GM12801 (cell line): ENCODE measurements around the gene TPSG1.

Experiments used
- TF ChIP-seq, protein P1 (sequence below): IDR thresholded peaks from one replicate; pipeline ENCODE4 v1.5.1; 2011; ENCODE audit warnings: control low read depth; ENCODE audit not compliant: insufficient read length; ENCODE audit errors: extremely low read depth

TPSG1 gene

GRCh38 chr16:1264345-1265089, 39.4 kb upstream of the TPSG1 start:
- TF ChIP-seq, protein P1, sequence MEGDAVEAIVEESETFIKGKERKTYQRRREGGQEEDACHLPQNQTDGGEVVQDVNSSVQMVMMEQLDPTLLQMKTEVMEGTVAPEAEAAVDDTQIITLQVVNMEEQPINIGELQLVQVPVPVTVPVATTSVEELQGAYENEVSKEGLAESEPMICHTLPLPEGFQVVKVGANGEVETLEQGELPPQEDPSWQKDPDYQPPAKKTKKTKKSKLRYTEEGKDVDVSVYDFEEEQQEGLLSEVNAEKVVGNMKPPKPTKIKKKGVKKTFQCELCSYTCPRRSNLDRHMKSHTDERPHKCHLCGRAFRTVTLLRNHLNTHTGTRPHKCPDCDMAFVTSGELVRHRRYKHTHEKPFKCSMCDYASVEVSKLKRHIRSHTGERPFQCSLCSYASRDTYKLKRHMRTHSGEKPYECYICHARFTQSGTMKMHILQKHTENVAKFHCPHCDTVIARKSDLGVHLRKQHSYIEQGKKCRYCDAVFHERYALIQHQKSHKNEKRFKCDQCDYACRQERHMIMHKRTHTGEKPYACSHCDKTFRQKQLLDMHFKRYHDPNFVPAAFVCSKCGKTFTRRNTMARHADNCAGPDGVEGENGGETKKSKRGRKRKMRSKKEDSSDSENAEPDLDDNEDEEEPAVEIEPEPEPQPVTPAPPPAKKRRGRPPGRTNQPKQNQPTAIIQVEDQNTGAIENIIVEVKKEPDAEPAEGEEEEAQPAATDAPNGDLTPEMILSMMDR, result no peak

- TF ChIP-seq, protein P1, result no peak
These were observed 38.7 kb upstream of the TPSG1 start for GRCh38 chr16:1263591-1264344.

DNA sequence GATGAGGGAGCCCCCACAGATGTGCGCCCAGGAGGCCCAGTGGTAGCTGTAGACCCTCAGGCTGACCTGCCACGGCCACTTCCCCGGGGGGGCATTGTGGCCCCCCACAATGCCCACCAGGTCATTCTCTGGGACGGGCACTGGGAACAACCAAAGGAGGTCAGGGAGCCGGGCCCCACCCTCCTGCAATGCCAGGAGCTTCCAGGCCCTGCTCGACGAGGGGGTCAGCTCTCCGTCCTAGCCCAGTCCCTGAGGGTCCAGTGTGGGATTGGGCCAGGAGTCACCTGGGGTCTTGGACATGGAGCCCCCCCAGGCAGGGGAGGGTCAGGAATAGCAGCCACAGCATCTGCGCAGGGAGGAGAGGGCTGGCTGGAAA, 37.8 kb upstream of the TPSG1 start:
- TF ChIP-seq, protein P1, result no peak

DNA sequence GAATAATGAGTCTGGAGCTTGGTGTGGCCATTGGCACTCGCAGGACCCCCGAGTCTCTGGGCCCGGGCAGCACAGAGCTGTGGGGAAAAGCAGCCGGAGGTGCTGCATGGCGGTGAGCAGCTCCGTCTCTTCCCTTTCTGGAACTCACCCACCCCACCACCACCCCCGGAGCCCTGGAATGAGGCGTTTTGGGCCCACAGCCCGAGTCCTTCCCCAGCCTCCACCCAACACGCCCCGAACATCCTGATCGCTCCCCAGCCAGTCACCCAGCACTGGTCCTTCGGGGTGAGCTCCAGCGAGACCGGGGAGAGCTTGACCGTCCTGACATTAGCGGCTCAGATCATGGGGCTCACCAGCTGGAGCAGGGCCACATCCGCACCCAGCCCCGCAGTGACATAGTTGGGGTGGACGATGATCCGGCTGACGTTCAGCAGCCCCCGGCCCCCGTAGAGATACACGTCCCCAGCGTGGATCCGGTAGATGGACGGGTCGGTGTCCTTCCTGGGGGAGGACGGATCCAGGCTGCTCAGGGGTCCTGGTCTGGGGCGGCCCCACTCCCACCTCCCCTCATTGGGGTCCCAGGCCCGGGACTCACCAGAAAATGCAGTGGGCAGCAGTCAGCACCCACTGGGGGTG, 37.3 kb upstream of the TPSG1 start:
- TF ChIP-seq, protein P1, result no peak

GRCh38 chr16:1261131-1261892, 36.2 kb upstream of the TPSG1 start:
- TF ChIP-seq, protein P1, result no peak

- TF ChIP-seq, protein P1, result no peak
These were observed 35.1 kb upstream of the TPSG1 start for GRCh38 chr16:1260101-1260680.
